Activated CD4-positive, alpha-beta T cell treated with anti-CD3 and anti-CD28 coated beads, Interleukin-2, amount 10 ng/mL, durations not matched to agents 24 days and 14 days (primary cell): Measurements from ENCODE around the gene EFCAB5. TPM values are rescaled to one million over a fixed set of nuclear protein-coding genes. Genes with fewer than 3 reads are reported as not detected.
"Not testable (repeated sequence)": the region's sequence is repeated elsewhere in the genome, so short reads cannot be mapped to it uniquely, and the experiment has no call there.

Experiments used
- DNase-seq: peaks from one replicate; pipeline ENCODE4 v3.0.0; 2022
- H3K27ac Mint-ChIP-seq: one replicate; pipeline ENCODE4 v1.8.0; 2022; ENCODE audit warnings: mild to moderate bottlenecking, mixed read lengths
- H3K27me3 Mint-ChIP-seq: one replicate; pipeline ENCODE4 v1.8.0; 2022; ENCODE audit warnings: mixed read lengths
- H3K36me3 Mint-ChIP-seq: one replicate; pipeline ENCODE4 v1.8.0; 2022; ENCODE audit warnings: low read depth, mild to moderate bottlenecking, mixed read lengths
- H3K4me1 Mint-ChIP-seq: one replicate; pipeline ENCODE4 v1.8.0; 2021; ENCODE audit warnings: mixed read lengths
- H3K4me3 Mint-ChIP-seq: one replicate; pipeline ENCODE4 v1.8.0; 2022; ENCODE audit warnings: mild to moderate bottlenecking, moderate library complexity, mixed read lengths
- H3K9me3 Mint-ChIP-seq: one replicate; pipeline ENCODE4 v1.8.0; 2021; ENCODE audit warnings: mixed read lengths
- intact Hi-C: fragments of 100-400 bp; cut with micrococcal nuclease; formaldehyde crosslinking; loops from one replicate; pipeline ENCODE4 v1.15.1; 2023
- total RNA-seq: library from RNA; stranded (reverse); gene quantifications from 2 replicates; pipeline ENCODE4 v1.2.3, GENCODE V29; 2022

The EFCAB5 gene
- total RNA-seq, 1 donor from 2014 or later: 0.28 TPM

GRCh38 chr17:30074254-30074653 lies 132.8 kb downstream of the EFCAB5 start:
- no peaks in the 10 kb centered on the region for H3K4me1 Mint-ChIP-seq
- H3K36me3 Mint-ChIP-seq: no peaks in the 10 kb centered on the region
- intact Hi-C loops: no loop called here
- peaks cover 35% of the 10 kb centered on the region for H3K27me3 Mint-ChIP-seq
- H3K4me3 Mint-ChIP-seq: no peak overlapping the region
- H3K27ac Mint-ChIP-seq: no peak overlapping the region
- no peaks in the 10 kb centered on the region for H3K9me3 Mint-ChIP-seq
- no peak for DNase-seq

DNA sequence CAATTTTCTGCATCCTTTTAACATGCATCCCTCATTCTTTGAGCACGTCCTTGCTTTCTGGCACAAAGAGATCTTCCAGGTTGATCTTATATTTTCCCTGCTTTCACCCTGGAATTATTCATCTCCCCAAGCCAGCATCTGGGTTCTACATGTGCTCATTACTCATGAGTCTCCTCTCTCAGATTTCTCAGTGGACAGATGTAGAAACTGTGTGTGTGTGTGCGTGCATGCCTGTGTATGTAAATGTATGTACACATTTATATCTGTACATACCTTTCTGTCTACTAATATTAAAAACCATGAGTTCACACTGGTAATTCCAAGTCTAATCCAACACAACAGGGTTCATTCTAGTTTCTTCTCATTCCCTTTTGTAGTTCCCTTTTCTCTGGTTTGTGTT lies 133.3 kb downstream of the EFCAB5 start:
- no peak overlapping the region for H3K27ac Mint-ChIP-seq
- no peak overlapping the region for H3K4me3 Mint-ChIP-seq
- no peaks in the 10 kb centered on the region for H3K36me3 Mint-ChIP-seq
- intact Hi-C loops: no loop called here
- no peaks in the 10 kb centered on the region for H3K4me1 Mint-ChIP-seq
- H3K9me3 Mint-ChIP-seq: no peaks in the 10 kb centered on the region
- DNase-seq: no peak
- H3K27me3 Mint-ChIP-seq: peaks cover 37% of the 10 kb centered on the region

DNA sequence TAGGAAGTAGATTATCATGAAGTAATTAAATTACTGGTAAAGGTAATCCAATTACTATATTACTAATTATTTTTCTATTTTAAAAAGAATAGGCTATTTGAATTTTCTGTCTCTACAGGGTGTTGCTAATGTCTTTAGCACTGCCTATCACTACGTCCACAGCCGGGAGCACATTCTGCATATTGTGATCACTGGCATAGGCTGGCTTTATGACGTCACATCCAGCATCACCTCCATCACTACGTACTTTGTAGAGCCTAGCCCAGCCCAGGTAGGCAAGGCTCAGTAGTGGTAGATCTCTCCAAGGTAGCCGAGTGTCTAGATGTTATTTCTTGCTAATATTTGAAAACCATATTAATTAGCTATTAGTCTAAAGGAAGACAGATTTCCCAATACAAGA lies 141.3 kb downstream of the EFCAB5 start:
- intact Hi-C loops: no loop called here
- Mint-ChIP-seq H3K9me3 (no peaks in the 10 kb centered on the region), H3K27ac (no peak overlapping the region), H3K27me3 (peaks cover 18% of the 10 kb centered on the region), H3K4me3 (no peak overlapping the region), H3K4me1 (no peaks in the 10 kb centered on the region), H3K36me3 (no peaks in the 10 kb centered on the region)
- DNase-seq: no peak

DNA sequence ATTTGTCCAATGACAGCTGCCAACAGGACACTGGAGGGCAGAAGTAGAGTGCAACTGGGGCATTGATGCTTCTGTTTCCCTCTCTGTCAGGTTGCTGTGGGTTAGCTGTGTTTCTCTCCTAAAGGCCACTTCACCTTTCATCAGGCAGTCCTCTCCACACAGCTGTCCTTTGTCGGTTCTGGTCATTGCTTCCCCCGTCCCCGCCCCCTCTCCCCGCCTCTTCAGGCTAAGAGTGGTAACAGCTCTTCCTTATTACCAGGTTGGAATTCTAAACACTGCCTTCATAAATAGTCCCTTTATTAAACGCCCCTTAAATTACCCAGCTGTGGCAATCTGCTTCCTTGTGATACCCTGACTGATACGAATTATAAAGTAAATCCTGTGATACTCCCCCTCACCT lies 143.4 kb downstream of the EFCAB5 start:
- no peak for DNase-seq
- no peak overlapping the region for H3K27ac Mint-ChIP-seq
- no peaks in the 10 kb centered on the region for H3K9me3 Mint-ChIP-seq
- H3K36me3 Mint-ChIP-seq: no peaks in the 10 kb centered on the region
- H3K4me1 Mint-ChIP-seq: no peaks in the 10 kb centered on the region
- no peak overlapping the region for H3K4me3 Mint-ChIP-seq
- intact Hi-C loops: no loop called here
- peaks cover 18% of the 10 kb centered on the region for H3K27me3 Mint-ChIP-seq

DNA sequence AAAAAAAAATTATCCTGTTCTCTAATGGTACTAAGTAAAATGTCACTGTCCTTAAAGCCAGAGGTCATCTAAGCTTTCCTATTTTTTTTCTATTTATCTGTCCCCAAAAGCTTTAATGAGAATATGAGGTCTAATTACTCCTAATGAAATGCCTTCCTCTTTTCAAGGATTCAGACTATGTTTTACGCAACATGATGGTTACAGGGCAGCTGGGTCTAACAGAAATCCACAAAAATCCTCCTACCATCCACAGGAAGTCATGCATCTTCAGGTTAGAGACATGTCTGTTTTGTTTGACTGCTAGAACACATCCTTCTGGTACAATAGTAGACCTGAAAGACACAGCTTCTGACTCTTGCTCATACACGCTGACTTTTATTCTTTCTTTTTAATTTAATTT lies 145.5 kb downstream of the EFCAB5 start:
- Mint-ChIP-seq H3K4me3 (no peak overlapping the region), H3K9me3 (no peaks in the 10 kb centered on the region), H3K27me3 (peaks cover 30% of the 10 kb centered on the region), H3K4me1 (no peaks in the 10 kb centered on the region), H3K27ac (no peak overlapping the region), H3K36me3 (no peaks in the 10 kb centered on the region)
- intact Hi-C loops: no loop called here
- DNase-seq: no peak

- H3K9me3 Mint-ChIP-seq, H3K4me3 Mint-ChIP-seq, H3K4me1 Mint-ChIP-seq, intact Hi-C loops, H3K36me3 Mint-ChIP-seq, H3K27ac Mint-ChIP-seq, DNase-seq: not testable (repeated sequence)
- H3K27me3 Mint-ChIP-seq: peaks cover 32% of the 10 kb centered on the region
These were observed 146.0 kb downstream of the EFCAB5 start for GRCh38 chr17:30087431-30087830.

DNA sequence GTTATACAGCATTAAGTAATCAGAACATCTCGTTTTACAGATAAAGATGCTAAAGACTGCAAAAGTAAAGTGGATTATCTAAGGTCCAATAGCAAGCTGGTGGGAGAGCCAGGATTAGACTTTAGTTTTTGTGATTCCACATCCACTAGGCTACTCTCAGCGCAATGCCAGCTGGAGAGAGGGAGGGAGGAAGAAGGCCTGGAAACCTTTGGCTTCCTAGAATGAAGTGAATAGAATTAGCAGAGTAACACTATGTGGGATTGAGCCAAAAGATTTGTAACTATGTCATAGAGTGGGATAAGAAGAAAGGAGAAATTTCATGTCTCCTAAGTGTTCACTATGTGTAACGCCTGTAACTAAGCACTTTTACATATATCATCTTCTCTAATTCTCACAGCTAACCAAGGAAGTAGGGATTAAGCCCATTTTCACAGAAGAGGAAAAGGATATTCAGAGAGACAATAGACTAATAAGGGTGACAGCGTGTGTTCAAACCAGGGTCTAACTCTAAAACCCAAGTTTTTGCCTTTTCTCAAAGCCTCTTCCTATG lies 149.8 kb downstream of the EFCAB5 start:
- no peaks in the 10 kb centered on the region for H3K9me3 Mint-ChIP-seq
- no peak overlapping the region for H3K27ac Mint-ChIP-seq
- intact Hi-C loops: no loop called here
- no peaks in the 10 kb centered on the region for H3K36me3 Mint-ChIP-seq
- peaks cover 4% of the 10 kb centered on the region for H3K4me1 Mint-ChIP-seq
- no peak overlapping the region for H3K4me3 Mint-ChIP-seq
- DNase-seq: no peak
- peaks cover 46% of the 10 kb centered on the region for H3K27me3 Mint-ChIP-seq

- Mint-ChIP-seq H3K36me3 (no peaks in the 10 kb centered on the region), H3K27ac (no peak overlapping the region), H3K27me3 (peaks cover 46% of the 10 kb centered on the region), H3K4me1 (peaks cover 4% of the 10 kb centered on the region), H3K4me3 (no peak overlapping the region), H3K9me3 (no peaks in the 10 kb centered on the region)
- intact Hi-C loops: loop anchor here (2.0 kb wide), 1 partner anchor 65 kb away; no protein-coding TSS in a partner anchor
- no peak for DNase-seq
These were observed 150.3 kb downstream of the EFCAB5 start for GRCh38 chr17:30091771-30092170.

DNA sequence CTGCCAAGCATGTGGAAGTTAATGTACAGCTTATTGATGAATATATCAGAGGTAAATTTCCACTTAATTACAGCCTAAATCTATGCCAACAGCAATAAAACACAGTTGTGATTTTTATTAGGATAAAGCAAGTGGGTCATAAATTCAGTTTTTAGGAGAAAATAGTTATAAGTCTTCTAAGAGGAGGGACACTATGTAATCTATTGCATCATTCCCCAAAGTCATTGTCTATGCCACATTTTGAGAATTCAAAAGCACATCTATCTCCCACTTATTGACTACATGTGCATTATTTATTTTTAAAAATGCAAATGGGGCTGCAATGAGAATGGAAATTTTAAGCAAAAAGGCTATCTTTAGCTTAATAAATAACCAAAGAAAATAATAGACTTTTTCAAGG lies 151.5 kb downstream of the EFCAB5 start:
- Mint-ChIP-seq H3K4me1 (peaks cover 4% of the 10 kb centered on the region), H3K27ac (no peak overlapping the region), H3K27me3 (peaks cover 47% of the 10 kb centered on the region), H3K36me3 (no peaks in the 10 kb centered on the region), H3K9me3 (no peaks in the 10 kb centered on the region), H3K4me3 (no peak overlapping the region)
- intact Hi-C loops: loop anchor here (1.0 to 2.0 kb wide), 2 partner anchors 66 to 286 kb away; no protein-coding TSS in a partner anchor
- no peak for DNase-seq

GRCh38 chr17:30093463-30094147 lies 152.2 kb downstream of the EFCAB5 start:
- DNase-seq: peak; percentile 89
- Mint-ChIP-seq H3K9me3 (no peaks in the 10 kb centered on the region), H3K4me3 (no peak overlapping the region), H3K36me3 (no peaks in the 10 kb centered on the region), H3K27ac (no peak overlapping the region), H3K4me1 (peaks cover 4% of the 10 kb centered on the region), H3K27me3 (peaks cover 49% of the 10 kb centered on the region)
- intact Hi-C loops: loop anchor here (1.0 to 2.0 kb wide), 2 partner anchors 67 to 286 kb away; no protein-coding TSS in a partner anchor

DNA sequence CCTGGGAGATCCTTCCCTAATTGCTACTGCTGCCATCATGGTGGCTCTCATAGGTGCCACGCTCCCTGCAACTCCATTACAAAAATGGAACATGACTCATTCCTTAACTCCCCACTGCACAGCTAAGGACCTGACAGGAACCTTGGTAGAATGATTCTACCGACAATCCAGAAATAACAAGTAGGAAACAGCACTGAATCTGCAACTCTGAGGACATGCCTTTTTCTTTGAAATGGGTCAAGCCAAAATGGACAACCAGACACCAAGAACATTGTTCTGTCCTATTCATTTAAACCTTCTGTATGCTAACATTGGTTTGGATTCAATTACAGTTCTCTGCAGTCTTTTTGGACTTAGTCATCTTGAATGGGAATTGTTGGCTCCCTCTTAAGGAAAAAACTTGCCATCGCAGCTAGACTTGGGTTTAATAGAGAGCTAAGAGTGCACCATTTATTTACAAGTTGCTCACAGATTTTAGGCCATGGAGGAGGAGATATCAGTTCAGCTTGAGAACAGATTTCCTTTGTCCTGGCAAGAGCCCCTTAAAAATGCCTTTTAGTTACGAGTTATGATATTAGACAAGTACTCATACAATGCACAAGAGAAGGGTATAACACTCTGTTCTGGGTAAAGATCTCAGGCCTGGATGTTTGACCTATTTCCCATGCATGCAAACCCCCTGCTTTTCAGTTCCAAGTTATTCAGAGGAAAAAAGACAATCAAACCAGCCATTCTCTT lies 154.2 kb downstream of the EFCAB5 start:
- DNase-seq: peak; percentile 64
- Mint-ChIP-seq H3K27me3 (peaks cover 46% of the 10 kb centered on the region), H3K4me1 (peaks cover 4% of the 10 kb centered on the region), H3K9me3 (no peaks in the 10 kb centered on the region), H3K4me3 (no peak overlapping the region), H3K36me3 (no peaks in the 10 kb centered on the region), H3K27ac (no peak overlapping the region)
- intact Hi-C loops: no loop called here

- no peak for DNase-seq
- no peaks in the 10 kb centered on the region for H3K36me3 Mint-ChIP-seq
- H3K4me3 Mint-ChIP-seq: no peak overlapping the region
- H3K4me1 Mint-ChIP-seq: peaks cover 5% of the 10 kb centered on the region
- peaks cover 19% of the 10 kb centered on the region for H3K27me3 Mint-ChIP-seq
- no peaks in the 10 kb centered on the region for H3K9me3 Mint-ChIP-seq
- H3K27ac Mint-ChIP-seq: no peak overlapping the region
- intact Hi-C loops: loop anchor here (10.0 kb wide), 1 partner anchor 133 kb away; the partner anchor contains the start of gene SLC6A4
These were observed 160.4 kb downstream of the EFCAB5 start for GRCh38 chr17:30101686-30102390.

DNA sequence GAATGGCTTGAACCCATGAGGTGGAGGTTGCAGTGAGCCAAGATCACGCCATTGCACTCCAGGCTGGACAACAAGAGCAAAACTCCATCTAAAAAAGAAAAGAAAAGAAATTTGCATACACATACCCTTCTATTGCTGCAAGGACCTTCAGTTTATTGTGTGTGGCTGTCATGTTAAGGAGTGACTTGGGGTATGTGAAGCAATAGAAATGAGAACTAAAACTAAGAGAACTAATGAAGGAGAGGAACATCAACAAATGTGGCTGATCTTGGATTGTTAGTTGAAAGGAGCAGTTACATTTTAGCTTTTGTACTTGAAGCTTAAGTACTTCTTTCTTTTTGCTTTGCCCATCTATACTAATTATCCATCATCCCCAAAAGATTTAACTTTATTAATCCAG lies 162.5 kb downstream of the EFCAB5 start:
- H3K27ac Mint-ChIP-seq: no peak overlapping the region
- no peaks in the 10 kb centered on the region for H3K36me3 Mint-ChIP-seq
- DNase-seq: no peak
- intact Hi-C loops: loop anchor here (1.0 to 10.0 kb wide), 2 partner anchors 131 to 232 kb away; partner anchors contain the start of gene SLC6A4
- H3K4me3 Mint-ChIP-seq: no peak overlapping the region
- H3K27me3 Mint-ChIP-seq: peaks cover 16% of the 10 kb centered on the region
- peaks cover 5% of the 10 kb centered on the region for H3K4me1 Mint-ChIP-seq
- H3K9me3 Mint-ChIP-seq: no peaks in the 10 kb centered on the region
